ENCODE measurements around the gene ZNF778.

GRCh38 chr16:89274561-89275283 is 57.2 kb downstream of the ZNF778 start:
- no peak for TF ChIP-seq CTCF (IDR thresholded peaks at IDR 0.05; ENCODE audit: insufficient read depth, low read length)
- TF ChIP-seq POLR2AphosphoS5 (IDR thresholded peaks at IDR 0.05; ENCODE audit: low read depth), result no peak
- TF ChIP-seq REST (IDR thresholded peaks at IDR 0.05; ENCODE audit: insufficient replicate concordance, low read depth), result no peak

Measured in HL-60 (cell line).